ENCODE data around the gene INSYN2A.

GRCh38 chr10:127195041-127195506 lies 1.3 kb downstream of the INSYN2A start:
- no peak for TF ChIP-seq EP300 (IDR thresholded peaks at IDR 0.05)
- TF ChIP-seq CTCF (IDR thresholded peaks at IDR 0.05) = no peak
